GM15510 (cell line): ENCODE results near the gene NHSL2.

Experiments
- POLR2A ChIP-seq: IDR thresholded peaks from 3 replicates; pipeline ENCODE4 v1.6.1; 2011; ENCODE audit warnings: borderline replicate concordance; ENCODE audit not compliant: insufficient read length; ENCODE audit errors: extremely low read depth

The NHSL2 gene

GRCh38 chrX:72125331-72126047 is 214.8 kb downstream of the NHSL2 start:
- TF ChIP-seq POLR2A: no peak

GRCh38 chrX:72126048-72126415 is 215.4 kb downstream of the NHSL2 start:
- no peak for TF ChIP-seq POLR2A

GRCh38 chrX:72126539-72127140 is 216.0 kb downstream of the NHSL2 start:
- no peak for TF ChIP-seq POLR2A

DNA sequence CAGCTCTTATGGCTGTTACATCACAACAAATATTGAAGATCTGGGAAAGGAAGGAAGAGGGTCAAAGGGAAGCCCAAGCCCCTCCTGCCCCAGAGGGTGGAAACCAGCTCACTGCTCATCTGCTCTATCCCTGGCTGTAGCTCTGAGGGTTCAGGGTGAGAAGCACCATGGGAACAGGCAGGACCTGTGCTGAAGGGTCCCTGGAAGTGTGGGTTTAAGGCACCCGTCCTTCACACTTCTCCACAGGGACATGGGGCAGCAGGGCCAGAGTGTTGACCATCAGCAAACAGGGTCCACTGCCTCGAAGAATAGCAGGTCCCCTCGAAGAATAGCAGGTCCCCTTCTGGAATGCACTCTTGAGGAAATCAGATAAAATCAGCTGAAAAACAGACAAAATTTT is 216.7 kb downstream of the NHSL2 start:
- TF ChIP-seq POLR2A: no peak

GRCh38 chrX:72128183-72128834 is 217.7 kb downstream of the NHSL2 start:
- TF ChIP-seq POLR2A: no peak

GRCh38 chrX:72128881-72129280 is 218.2 kb downstream of the NHSL2 start:
- no peak for TF ChIP-seq POLR2A

DNA sequence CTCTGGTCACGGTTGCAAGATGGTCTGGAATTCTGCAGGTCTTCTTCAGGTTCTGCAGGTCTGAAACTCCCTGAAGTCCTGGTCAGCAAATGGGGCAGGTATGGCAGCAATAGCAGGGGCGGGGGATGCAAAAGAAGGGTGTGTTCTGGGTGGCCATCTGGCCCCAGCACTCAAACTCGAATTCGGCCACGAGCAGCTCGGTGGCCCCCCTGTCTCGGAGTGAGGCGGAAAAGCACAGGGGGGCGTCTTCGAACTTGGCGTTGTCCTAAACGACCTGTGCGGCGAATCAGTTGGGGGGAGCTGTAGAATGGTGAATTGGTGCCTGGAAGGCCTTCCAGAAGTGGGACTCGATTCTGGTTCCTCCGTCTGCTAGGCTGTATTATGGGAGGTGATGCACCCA is 219.0 kb downstream of the NHSL2 start:
- TF ChIP-seq POLR2A: no peak

DNA sequence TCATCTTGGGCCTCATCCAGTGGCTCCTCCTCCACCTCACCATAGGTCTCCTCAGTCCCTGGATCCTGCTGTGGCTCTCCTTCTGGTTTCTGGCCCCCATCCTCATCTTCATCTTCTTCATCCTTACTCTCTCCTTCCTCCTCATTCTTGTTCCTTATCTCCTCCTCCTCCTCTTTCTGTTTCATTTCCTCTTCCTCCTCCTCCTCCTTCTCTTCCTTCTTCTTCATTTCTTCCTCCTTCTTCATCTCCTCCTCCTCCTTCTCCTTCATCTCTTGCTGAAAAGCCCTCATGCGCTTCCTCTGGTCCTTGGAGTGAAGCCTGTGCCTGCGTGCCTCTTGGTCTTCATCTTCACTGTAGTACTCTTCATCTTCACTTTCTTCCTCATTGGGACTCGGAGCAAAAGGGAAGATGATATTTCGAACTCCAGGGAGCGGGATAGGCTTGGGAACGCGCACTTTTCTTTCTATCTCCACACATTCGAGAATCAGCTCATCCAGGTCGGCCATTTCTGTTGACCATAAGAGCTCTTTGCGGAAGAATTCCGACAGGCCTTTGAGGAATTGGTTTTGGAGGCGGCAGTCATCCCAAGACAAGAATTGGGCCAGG is 219.6 kb downstream of the NHSL2 start:
- no peak for TF ChIP-seq POLR2A

DNA sequence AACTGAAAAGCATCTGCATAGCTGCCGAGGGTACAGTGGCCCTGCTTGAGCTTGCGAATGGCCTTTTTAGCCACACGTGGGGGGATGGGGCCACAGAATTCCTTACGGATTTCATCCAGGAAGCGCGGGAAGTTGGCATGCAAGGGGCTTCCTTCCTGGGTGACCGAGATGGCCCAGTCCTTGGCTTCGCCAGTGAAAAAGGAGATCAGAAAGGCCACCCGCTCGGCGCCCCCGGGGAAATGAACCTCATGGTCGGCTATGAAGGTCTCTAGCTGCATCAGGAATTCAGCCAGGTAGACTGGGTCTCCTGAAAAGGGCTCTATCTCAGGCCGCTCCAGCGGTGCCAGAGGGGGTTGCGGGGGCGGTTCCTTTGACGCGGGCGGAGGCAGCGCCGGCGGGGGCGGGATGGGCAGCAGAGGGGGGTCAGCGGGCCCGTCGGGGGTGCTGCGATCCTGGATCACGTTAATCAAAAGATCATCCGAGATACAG is 220.2 kb downstream of the NHSL2 start:
- TF ChIP-seq POLR2A: no peak

DNA sequence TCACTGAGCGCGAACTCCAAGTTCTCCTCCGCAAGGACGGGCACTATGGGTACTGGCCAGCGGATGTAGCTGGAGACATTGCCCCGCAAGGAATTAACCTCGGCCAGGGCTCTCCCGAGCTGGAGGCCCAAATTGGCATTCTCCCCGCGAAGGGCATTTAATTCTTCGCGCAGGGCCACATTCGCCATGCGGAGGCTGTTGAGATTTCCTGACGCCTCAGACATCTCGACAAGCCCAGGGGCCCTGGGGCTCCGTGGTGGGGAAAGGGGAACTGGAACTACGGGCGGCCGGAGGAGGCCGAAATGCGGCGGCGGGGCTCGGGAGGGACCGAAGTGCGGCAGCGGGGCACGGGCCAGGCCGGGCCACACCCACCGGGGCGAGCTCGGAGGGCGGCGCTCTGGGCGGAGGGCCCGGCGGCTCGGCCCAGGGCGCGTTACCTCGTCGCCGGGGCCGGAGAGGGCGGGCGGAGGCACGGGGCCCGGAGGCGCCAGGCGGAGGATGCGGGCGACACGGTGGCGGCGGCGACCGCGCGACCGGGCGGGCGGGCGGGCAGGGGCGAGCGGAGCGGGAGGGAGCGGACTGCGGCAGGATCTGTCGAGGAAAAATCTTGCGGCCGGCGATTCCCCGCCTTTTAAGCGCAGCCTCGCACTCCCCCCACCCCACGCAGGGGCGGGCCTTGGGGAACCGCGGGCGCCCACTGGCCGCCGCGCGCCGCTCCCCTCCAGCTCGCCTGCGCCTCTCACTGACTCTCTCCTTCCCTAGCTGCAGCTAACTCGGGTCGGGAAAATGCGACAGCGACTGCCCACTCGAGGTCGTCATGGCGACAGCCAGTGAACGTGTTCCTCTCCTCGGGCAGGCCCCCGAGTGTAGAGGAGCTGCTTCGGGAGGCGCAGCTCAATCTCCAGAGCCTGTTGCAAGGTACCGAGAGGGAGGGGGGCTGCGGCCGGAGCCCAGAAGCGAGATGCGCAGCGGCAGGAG is 221.0 kb downstream of the NHSL2 start, which contains the start of gene RTL5:
Gene RTL5 (minus strand): TSS at position 599 of the 978 bp plus-strand sequence.
- no peak for TF ChIP-seq POLR2A

DNA sequence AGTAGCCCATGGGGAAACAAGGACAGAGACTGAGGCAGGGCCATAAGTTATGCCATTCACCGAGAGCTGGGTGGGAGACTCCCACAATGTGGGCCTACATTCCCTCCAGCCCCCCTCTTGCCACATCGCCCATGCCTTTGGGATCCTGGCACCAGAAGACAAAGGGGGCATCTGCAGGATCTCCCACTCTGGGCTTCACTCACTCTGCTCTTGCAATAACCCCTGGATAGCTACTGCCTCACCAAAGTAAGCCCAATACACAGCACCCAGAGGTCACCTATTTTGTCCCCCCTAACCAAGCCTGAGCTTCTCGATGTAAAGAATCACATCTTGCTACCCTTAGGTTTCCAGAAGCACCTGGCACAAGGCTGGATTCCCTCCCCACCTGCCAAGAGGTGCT is 221.8 kb downstream of the NHSL2 start:
- TF ChIP-seq POLR2A: no peak

- TF ChIP-seq POLR2A: no peak
Measured at GRCh38 chrX:72133851-72134546, 223.4 kb downstream of the NHSL2 start.

DNA sequence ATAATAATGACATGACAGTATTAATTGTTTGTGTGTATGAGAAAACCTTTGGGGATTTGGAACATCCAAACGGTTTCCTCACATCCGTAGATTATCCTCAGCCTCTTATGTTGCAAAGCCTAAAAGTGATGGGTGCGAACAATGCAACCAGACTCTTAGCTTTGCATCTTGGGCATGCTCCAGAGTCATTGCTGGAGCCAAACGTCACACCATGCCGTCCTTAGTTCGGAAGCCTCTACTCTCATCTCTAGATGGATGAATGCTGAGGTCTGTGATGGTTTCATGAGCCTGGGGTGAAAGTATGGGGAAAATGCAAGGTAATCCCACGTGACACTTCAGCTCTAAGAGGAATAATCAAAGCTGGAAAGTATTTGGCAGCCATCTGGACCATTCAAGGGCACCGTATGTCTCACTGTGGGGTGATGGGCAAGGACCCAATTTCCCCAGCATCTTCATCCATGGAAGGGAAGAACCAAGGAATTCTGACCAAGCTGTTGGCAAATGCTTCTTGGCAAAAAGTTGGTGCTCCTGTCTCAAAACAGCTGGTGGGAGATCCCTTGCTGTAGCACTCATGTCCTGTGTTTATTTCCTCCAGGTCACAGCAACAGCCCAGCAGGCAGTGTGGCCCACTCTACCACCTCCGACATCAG is 227.3 kb downstream of the NHSL2 start:
- no peak for TF ChIP-seq POLR2A
